SKM-1 treated with dmso at 0.1 percent for 144 hours (cell line): ENCODE measurements around the gene GYS1.

Experiments
- DNase-seq: peaks from one replicate; lab custom pipeline; 2025; ENCODE audit not compliant: unreplicated experiment; lab: John Stamatoyannopoulos, UW

GYS1 gene

GRCh38 chr19:48965040-48965805 lies 27.9 kb downstream of the GYS1 start, which contains the start of gene FTL:
Gene FTL (plus strand): TSS chr19:48965309. CDS start chr19:48965508, 199 bp downstream.
- DNase-seq = peak; percentile 75

GRCh38 chr19:48964205-48965039 lies 28.7 kb downstream of the GYS1 start:
- DNase-seq = no peak

GRCh38 chr19:48963371-48964204 lies 29.5 kb downstream of the GYS1 start:
- no peak for DNase-seq

- no peak for DNase-seq
Observed at GRCh38 chr19:48962849-48963165, 30.3 kb downstream of the GYS1 start.

- peak; percentile 63 for DNase-seq
Observed at GRCh38 chr19:48962029-48962848, 30.9 kb downstream of the GYS1 start.

GRCh38 chr19:48961673-48962028 lies 31.5 kb downstream of the GYS1 start:
- DNase-seq = no peak

GRCh38 chr19:48961051-48961649 lies 32.0 kb downstream of the GYS1 start:
- DNase-seq = no peak

GRCh38 chr19:48959341-48960239 lies 33.5 kb downstream of the GYS1 start:
- peak; percentile 28 for DNase-seq

GRCh38 chr19:48958006-48958405 lies 35.1 kb downstream of the GYS1 start:
- DNase-seq = no peak

- DNase-seq = no peak
Observed at GRCh38 chr19:48955308-48955958, 37.7 kb downstream of the GYS1 start.

GRCh38 chr19:48954595-48955307 lies 38.4 kb downstream of the GYS1 start, which contains the start of gene BAX:
Gene BAX (plus strand): TSS chr19:48954875. CDS start chr19:48954929, 54 bp downstream.
- peak; percentile 71 for DNase-seq

- no peak for DNase-seq
Observed at GRCh38 chr19:48953990-48954594, 39.0 kb downstream of the GYS1 start.

- DNase-seq = no peak
Observed at GRCh38 chr19:48953141-48953540, 40.0 kb downstream of the GYS1 start.

- DNase-seq = no peak
Observed at GRCh38 chr19:48950830-48951519, 42.1 kb downstream of the GYS1 start.

GRCh38 chr19:48950159-48950558 lies 43.0 kb downstream of the GYS1 start:
- DNase-seq = no peak

GRCh38 chr19:48947258-48947542 lies 45.9 kb downstream of the GYS1 start:
- DNase-seq = no peak
